NCI-H82 (cell line): ENCODE results near the gene THADA.
"Not testable (repeated sequence)": the region's sequence is repeated elsewhere in the genome, so short reads cannot be mapped to it uniquely, and the experiment has no call there.

Experiments used
- DNase-seq: peaks from one replicate; lab custom pipeline; 2025; lab: John Stamatoyannopoulos, UW

Gene THADA

DNA sequence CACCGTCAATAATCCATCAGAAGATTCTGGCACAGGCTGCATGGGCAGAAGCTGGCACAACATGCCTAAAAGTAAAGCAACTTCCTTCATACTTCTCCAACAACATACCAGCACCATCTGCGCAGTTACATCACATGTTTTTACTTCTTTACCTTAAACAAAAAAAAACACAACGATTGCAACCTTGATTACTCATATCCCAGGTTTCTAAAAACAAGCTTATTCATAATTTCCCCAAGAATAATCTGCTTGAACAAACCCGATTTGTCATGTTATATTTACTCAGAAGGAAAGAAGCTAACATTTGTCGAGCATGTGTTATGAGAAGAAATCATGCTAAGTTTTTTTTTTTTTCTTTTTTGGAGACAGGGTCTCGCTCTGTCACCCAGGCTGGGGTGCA is 54.7 kb downstream of the THADA start:
- no peak for DNase-seq

DNA sequence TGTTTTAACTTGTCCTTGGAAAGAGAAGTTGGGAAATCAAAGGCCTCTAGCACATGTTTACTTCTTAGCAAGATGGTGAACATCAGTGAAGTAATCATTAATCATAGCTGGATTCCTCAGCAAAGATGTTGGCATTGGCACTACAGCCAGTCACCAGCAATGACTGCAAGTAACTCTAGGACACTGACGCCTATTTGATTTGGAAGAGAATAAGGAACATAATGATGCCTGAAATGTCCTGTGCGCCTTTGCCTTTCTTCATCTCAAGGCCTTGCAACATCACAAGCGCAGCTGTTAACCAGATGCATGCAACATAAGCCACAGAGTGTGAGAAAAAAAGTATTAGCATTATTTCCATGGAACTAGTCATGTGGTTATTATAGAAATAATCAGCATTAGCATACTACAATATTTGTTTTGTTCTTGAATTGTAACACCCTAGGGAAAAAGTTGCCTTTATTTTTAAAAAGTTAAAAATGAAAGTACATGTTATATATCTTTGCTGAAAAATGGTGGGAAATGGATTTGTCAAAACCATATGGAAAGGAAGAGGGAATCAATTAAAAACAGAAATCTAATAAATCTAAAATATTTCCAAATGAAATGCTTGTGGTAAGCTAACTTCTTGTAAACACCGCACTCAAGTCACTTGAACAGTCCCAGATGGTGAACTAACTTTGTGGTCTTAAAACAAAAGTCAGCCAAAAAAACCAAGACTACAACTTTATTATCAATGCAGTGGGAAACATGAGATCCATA is 55.6 kb downstream of the THADA start:
- DNase-seq, result no peak

DNA sequence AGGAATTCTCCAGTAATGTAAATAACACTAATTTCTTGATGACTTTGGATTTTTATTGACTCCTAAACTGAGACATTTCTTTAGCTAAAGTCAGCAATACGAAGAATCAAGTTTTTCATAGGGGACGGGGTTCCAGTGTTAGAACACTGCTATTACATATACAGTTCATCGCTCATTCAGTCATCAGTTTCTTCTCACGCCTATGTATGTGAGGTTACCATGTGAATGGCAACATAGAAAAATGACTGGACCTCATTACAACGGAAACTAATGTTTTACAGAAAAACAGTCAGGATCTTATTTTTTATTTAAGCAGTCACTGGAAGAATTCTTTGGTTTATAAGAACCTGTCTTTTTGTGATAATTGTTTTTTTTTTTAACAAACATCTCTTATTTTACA is 56.4 kb downstream of the THADA start:
- DNase-seq, result no peak

DNA sequence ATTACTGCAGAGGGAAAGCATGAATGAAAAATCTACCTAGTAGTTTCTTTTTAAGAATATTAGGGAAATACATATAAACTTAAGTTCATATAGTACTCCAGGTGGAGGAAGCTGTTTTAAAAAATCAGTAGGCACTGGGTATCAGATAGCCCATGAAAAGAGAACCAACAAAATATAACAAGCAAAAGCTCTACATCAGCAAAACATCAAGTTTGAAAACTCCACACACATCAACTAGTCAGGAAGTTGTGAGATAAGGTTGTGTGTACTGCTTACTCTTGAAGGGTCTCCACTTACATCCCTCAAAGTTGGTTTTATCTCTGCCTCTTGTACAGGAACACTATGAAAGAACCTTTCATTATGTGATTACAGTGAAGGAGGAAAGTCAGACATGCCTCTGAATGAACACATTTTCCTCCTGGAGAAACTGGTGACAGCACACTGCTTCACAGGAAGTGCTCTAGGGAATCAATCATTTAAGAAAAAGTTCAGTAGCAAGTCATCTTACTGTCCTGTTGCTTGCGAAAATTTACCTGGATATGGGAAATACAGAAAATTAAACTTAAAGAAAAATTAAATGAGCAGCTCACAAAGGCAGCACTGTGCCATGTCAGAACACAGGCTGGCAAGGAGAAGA is 57.7 kb downstream of the THADA start:
- DNase-seq, result no peak

DNA sequence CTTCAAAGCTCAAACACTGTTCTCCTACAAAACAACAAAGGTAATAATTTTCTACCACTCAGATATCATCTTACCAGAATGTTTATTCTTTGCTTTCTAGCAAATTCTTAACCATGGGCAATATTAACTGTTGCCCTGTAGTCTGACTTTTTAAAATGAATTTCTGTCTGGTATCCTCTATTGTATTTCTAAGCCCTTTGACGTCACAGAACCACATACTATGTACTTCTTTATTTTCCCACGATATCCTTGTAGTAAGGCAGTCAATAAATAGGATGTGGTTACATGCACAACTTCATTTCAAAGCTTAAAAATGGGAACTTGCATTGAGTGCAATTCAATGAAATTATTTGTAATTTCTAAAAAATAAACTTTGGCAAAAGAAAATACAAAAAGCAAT is 58.7 kb downstream of the THADA start:
- no peak for DNase-seq

DNA sequence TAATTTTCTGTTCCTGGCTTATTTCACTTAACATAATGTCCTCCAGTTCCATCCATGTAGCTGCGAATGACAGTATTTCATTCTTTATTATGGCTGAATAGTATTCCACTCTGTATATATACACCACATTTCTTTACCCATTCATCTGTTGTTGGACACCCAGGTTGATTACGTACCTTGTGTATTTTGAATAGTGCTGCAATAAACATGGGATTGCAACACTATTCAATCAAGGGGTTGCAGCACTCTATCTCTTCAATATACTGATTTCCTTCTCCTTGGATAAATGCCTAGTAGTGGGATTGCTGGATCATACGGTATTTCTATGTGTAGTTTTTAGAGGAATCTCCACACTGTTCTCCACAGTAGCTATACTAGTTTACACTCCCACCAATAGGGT is 61.3 kb downstream of the THADA start:
- DNase-seq, result no peak

DNA sequence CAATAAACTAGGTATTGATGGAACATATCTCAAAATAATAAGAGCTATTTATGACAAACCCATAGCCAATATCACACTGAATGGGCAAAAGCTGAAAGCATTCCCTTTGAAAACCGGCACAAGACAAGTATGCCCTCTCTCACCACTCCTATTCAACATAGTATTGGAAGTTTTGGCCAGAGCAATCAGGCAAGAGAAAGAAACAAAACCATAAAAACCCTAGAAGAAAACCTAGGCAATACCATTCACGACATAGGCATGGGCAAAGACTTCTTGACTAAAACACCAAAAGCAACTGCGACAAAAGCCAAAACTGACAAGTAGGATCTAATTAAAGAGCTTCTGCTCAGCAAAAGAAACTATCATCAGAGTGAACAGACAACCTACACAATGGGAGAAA is 63.3 kb downstream of the THADA start:
- not testable (repeated sequence) for DNase-seq

DNA sequence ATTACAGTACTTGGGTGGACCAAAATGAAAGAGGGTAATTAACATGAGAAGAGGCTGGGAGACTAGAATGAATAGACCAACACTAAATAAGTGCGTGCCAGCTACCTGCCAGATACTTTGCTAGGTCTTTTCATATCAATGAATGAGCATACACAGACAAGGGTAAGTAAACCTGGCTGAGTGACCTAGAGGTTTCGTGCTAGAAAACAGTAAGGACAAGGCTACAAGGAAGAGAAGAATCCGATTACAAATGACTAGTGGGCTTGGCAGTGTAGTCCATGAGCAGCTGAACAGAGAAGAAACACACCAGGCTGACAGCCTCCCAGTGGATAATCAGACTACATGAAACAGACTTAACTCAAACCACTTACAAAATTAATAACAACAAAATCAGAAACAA is 64.6 kb downstream of the THADA start:
- no peak for DNase-seq

DNA sequence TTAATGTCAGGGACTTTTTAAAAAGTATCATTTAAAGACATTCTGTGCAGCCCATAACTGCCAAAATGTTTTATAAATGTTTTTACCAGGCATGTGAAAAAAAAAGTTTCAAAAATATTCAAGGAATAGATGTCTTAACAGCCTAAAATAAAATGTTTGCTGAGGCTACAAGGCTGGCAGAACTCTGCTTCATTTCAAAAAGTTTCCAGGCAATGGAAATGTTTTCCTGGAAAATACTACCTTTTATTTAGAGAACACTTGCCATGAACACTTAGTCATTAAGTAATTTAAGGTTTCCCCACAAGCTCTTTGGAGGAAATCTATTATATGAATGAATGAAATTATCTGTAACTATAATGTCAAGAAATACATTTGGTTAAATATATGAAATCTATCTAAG is 68.8 kb downstream of the THADA start:
- DNase-seq, result no peak

DNA sequence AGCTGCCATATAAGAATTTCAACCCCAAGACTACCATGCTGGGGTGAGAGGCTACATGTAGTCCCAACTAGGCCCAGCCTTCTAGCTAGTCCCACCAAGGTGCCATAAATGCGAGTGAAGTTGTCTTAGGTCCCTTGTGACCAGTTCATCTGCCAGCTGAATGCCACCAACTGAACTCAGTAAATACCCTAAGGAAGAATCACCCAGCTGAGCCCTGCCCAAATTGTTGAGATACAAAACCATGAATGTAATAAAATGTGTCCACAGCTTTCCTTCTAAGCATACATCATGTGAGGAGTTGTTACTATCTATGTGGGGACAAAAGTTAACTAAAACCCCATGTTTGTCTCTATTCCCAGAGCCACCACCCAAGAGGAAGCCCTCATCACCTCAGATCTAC is 70.3 kb downstream of the THADA start:
- DNase-seq, result no peak

DNA sequence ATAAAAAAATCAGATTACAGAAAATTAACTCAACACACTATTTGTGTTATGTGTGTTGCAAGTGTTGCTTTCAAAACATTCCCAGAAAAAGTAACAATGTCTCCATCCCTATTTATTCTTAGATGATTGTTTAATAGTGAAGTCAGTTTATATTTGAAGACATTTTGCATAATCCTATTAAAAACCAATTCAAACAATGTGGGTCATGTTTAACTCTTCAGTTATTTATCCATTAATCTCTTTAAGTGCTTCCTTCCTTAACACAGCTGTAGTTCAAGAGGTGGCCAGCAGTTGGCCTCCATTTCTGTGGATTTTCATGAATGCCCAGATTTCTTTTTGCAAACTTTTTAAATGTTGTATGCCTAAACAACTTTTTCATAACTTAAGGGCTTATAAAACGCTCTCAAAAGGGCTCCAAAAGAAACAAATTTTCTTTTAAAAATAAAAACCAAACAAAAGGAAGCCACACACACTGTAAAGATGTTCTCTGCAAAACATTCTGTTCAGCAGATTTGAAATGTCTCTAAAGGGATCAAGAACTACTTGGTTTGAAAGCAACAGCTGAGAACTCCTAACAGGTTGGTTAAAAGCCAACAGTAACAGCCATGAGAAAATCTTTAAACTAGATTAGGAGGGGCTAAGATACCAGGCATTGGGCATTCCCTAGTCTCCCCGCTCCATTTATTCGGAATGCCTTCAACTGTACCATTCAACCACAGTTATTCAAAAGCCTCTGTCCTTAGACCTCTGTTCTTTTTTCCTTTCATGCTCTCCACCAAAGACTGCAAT is 71.5 kb downstream of the THADA start:
- DNase-seq, result peak; percentile 78

DNA sequence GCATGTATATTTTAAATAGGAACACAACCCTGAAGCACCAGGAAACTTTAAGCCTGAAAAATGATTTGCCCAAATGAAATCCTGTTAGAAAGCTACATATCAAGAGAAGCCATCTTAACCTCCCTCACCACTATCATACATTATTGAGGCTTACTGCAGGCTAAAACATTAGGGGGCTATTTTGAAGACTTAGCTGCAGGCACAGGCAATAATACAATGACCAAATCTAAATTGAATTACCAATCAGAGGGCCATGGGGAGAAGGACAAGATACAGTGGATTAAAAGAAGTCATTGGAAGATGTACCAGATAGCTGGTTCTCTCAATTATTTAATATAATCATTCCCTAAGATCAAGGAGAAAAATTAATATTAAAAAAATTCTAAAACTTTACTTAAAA is 73.7 kb downstream of the THADA start:
- DNase-seq, result peak; percentile 77

DNA sequence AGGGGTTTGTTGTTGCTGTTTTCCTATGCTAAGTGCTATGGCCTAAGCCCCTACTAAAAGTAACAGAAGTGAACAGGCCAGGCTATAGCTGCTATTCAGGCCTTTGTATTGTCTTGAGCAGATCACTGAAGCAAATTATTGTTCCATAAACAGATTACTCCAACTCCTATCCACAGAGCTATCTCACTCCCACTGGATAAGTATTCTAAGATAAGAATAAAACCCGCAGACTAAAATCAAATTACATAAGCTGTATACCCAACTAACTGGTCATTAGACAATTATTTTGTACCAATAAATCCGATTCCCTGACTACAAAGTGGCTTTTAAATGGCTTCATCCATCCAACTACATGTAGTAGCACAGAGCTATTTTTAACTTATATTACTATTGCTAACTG is 74.3 kb downstream of the THADA start:
- peak; percentile 38 for DNase-seq

DNA sequence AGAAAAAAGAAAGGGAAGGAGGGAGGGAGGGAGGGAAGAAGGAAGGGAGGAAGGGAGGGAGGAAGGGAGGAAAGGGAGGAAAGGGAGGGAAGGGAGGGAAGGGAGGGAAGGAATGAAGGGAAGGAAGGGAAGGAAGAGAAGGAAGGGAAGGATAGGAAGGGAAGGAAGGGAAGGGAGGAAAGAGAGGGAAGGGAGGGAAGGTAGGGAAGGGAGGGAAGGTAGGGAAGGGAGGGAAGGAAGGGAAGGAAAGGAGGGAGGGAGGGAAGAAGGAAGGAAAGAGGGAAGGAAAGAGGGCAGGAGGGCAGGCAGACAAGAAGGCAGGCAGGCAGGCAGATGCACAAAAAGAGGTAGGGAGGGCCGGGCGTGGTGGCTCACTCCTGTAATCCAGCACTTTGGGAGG is 74.9 kb downstream of the THADA start:
- DNase-seq, result no peak

DNA sequence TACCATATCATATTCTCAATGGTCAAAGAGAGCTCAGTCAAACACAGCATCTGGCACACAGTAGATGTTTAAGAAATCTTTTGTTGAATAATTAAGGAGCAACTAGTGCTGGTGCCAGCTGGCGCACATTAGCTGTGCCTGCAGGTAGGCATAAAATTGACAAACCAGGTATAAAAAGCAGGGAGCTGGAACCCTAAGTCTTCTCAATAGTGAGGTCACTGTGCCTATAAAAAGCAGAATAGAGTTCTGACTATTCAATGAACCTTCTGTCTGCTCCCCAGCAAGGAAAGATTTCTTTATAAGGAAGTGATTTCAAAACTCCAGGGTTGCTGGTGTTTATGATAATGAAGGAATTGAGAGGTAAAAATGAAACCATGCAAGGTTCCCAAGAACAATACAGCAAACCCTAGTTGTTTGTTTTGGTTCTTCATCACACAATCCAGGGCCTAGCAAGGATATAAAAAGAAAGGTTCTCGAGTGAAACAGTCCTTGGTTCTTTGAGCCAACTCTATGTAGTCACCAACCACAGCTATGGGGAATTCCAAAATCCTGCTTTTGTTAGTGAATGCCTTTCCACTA is 76.1 kb downstream of the THADA start:
- no peak for DNase-seq

DNA sequence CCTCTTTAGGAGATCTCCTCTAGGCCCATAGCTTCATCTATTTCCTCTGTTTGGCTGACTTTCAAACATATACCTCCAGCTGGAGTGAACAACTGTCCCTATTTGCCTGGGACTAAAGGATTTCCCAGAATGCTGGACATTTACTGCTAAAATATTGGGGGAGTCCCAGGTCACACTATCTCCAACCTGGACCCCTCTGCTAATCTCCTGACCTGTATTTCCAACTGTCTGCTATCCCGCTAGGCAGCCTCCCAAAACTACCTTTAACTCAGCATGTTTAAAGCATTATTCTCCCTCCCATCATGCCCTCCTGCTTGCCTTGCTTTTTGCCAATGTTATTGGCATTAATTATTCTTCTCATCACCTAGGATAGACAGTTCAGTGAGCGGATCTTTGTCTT is 77.1 kb downstream of the THADA start:
- DNase-seq, result no peak

DNA sequence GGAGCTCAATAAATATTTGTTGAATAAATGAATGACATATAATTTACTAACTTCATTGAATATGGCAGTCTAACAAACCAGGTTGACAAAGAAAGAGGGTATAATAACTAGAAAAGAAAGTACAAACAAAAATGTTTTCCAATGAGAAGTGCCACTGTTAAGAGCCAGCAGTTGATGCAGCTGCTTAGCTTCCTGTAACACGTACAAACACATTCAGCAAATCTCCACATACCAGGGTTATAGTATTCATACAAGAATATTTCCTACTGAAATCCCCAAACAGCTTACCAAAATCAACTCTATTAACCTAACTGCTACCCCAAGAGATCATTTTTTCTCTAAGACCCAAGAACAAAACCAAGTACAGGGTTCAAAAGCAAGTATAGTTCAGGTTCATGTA is 77.7 kb downstream of the THADA start:
- no peak for DNase-seq

DNA sequence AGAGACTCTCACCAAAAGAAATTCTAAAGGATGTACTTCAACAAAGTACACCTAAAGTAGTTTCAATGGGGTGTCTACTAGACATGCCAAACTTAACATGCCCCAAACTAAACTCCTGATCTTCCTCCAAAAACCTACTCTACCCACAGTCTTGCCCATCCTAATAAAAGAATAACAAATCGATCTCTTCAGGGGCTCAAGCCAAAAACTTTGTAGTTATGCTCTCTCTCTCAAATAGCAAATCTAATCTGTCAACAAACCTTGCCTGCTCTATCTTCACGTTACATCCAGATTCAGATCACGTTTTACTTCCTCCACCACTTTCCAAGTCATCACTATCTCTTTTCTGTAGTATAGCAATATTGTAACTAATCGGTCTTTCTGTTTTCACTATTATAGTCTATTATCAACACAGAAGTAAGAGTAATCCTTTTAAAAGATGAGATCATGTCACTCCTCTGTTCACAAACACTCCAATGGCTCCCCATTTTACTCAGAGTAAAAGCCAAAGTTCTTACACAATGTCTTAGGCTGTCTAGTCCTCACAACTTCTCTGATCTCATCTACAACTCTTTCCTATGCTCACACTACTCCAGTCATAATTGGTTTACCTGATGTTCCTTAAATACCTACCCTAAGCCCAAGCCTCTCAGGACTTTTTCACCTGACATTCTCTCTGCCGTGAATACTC is 79.9 kb downstream of the THADA start:
- DNase-seq, result peak; percentile 30

DNA sequence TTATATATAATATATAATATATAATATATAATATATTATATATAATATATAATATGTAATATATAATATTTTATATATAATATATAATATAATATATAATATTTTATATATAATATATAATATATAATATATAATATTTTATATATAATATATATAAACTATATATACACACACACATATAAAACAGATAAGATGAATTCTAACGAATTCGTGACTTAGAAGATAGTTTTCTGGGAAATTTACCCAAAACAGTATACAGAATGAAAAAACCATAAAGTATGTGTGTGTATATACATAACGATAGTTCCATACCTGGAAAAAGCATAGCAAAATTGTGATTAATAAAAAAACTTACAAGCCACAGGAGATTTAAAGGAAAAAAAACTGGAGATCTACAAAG is 80.6 kb downstream of the THADA start:
- DNase-seq, result no peak

DNA sequence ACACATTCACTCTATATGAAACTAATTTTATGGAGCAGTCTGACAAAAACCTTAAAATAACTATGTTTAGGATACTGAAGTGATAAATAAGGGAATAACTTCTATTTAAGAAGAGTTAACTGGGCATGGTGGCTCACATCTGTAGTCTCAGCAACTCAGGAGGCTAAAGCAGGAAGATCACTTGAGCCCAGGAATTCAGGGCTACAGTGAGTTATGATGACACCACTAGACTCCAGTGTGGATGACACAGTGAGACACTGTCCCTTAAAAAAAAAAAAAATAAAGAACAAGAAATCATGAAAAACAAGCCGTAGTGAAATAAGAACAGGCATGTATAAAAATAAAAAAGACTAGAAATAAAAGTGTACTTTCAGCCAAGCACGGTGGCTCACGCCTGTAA is 82.0 kb downstream of the THADA start:
- no peak for DNase-seq

DNA sequence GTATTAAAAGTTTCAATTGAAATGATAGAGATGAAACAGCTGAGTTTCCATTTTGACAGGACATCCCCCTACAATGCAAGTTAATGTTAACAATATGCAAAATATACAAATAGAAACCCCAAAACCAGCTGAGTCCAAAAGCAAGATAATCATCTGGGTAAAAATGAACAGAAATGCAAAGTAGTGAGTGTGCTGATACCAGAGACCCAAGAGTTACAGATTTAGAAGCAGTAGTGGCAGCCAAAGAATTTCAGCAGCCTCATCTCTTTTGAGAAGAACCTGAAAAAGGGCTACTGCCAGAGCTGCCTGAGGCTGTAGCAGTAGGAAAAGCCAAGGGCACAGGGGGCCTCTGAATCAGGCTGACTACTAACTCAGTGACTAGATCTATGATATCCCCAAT is 82.6 kb downstream of the THADA start:
- DNase-seq, result no peak

DNA sequence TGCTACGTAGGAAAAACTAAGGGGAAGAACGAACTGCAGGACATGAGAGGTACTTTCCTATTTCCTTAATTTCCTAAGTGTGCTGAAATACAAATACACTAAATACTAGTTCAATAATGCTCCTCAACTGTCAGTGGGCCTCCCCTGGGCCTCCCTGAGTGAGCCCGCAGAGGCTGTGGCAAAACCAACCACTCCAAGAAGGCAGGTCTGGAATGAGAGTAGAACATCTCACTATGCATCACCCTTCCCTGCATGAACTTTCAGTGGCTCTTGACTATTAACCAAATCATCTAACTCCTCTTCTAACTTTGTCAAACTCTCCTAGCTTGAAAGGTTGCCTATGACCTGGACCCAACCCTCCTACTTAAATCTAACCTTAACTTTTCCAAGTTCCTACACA is 84.6 kb downstream of the THADA start:
- no peak for DNase-seq
